DMS79 (cell line): ENCODE measurements around the gene SLC66A3.

Experiments
- DNase-seq: peaks from one replicate; lab custom pipeline; 2025; lab: John Stamatoyannopoulos, UW

SLC66A3 gene

DNA sequence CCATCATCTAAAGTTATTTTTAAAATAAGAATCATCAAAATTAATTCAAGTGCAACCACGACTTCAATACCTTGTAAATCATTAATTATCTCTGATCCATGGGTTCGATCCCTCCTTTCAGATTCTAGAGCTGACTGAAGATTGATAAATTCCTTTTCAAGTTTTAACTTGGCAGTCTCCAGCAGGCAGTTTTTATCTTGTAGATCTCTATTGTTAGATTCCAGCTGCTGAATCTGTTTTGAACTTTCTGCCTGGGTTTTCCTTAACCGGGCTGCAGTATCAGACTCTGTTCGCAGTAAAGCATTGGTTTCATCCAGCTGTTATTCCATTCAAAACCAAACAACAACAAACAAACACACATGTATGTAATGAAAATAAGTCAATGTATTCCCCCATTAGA lies 59.5 kb downstream of the SLC66A3 start:
- DNase-seq: no peak

DNA sequence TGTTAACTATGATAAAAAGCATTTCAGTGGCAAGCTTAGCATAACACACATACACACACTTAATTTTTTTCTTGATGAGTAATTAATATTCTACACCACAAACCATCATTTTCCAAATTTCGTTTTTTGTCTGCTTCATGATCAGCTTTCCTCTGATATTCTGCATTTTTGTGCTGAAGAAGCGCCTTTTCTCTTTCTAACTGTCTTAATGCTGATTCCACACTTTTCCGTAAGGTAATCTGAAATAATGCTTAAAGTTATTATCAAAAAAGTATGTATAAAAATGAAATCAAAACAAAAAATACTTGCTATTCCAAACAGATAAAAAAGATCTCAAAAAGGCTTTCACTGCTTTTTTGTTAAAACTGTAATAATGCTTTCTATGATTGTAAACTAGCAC lies 60.1 kb downstream of the SLC66A3 start:
- DNase-seq: no peak

DNA sequence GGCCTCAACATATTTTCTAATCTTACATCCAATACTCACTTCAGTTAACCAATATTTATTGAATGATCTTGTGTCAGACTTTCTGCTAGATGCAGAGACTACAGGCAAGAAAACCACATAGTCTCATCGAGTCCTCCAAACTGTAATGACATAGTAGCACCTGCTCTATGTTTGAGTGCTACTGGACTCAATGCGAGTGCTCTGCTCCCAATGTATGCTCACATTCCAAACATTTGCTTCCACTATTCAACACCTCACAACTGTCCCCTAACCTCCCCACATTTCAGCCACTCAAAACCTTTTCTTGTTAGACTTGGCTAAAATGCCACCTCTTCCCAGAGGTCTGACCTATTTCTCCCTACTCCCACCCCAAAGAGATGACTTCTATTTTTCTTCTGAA lies 65.2 kb downstream of the SLC66A3 start:
- no peak for DNase-seq

DNA sequence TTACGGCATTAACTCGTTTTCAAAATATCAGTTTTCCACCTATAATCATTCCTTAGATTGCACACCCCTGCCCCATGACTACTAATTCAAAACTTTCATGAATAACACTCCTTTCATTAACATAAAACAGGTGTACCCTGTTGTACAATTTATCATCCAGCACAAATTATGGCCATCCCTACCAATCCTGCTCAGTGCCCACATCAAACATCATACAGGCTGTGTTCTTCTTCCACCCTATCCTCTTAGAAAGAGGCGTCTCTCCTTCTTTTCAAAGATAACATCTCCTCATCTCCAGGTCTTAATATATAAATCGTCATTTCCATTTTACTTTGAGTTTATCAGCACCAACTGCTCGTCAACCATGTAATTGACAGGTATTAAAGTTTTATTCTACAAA lies 67.6 kb downstream of the SLC66A3 start:
- no peak for DNase-seq

DNA sequence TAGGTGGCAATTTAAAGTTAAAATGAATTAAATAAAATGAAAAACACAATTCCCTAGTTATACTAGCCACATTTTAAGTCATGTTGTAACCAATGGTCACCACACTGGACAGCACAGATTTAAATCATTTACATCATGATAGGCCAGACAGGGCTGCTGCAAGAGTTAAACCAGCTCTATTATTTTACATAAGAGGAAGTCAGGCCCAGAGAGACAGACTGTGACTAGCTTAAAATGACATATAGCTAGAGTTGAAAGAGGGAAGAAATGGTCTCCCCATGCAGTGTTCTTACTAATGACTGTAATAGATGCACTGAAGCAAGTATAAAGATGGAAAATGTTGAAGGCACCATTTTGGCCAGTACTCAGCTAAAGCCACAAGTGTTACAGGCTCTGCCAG lies 69.6 kb downstream of the SLC66A3 start:
- DNase-seq: no peak

DNA sequence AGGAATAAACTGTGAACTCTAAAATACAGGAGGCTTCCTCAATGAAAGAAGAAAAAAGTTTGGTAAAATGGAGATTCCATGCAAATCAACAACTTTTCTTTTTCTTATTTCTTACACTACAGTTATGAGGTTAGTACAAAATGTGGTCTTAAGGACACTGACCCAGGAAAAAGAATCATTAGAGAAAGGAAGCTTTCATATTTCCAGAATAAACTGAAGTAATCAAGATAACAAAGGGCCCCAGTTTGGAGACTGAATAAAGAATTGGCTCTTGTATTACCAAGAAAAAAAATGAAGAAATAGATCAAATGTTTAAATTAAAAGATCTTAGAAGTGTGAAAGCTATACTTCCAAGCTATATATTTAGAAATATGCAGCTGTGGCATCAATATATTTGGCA lies 72.3 kb downstream of the SLC66A3 start:
- DNase-seq: no peak
